Neural cell (in vitro differentiated cells): ENCODE data around the gene GLI2.

Source experiments
- CTCF ChIP-seq: fragments of 450-650 bp; IDR thresholded peaks from 2 replicates; pipeline ENCODE4 v1.5.1; 2014; ENCODE audit warnings: antibody characterized with exemption, mild to moderate bottlenecking, moderate library complexity; ENCODE audit not compliant: poor library complexity, severe bottlenecking
- EP300 ChIP-seq: fragments of 450-650 bp; conservative IDR thresholded peaks from 2 replicates; pipeline ENCODE4 v1.6.1; 2014; ENCODE audit warnings: antibody characterized with exemption, mild to moderate bottlenecking, moderate library complexity; ENCODE audit not compliant: poor library complexity, severe bottlenecking
- REST ChIP-seq: IDR thresholded peaks from 2 replicates; pipeline ENCODE4 v1.6.1; 2012; ENCODE audit warnings: borderline replicate concordance

GRCh38 chr2:120783371-120783791, 47.7 kb downstream of the GLI2 start:
- TF ChIP-seq CTCF (no peak), REST (no peak), EP300 (no peak)
